HCT116 (cell line): ENCODE measurements around the gene RPL38. TPM values are rescaled to one million over a fixed set of nuclear protein-coding genes. Genes with fewer than 3 reads are reported as not detected.
A peak's percentile ranks its signal among the peaks of the same experiment; 100 is the strongest.

Experiments used
- ATAC-seq: fragments of 200-7000 bp; cut with Tn5 transposase; 2 replicates; pipeline ENCODE4 v1.9.1; 2020; ENCODE audit warnings: mild to moderate bottlenecking, moderate library complexity
- BruUV-seq: library from RNA; stranded (reverse); fragments of 400-500 nt; replicated peaks from 2 replicates; lab custom pipeline; 2021; lab: Mats Ljungman, UMichigan
- CTCF ChIA-PET: fragments of 300-600 bp; sonication (Branson Sonifier 250); formaldehyde crosslinking; loops from one replicate; lab custom pipeline; 2021; ENCODE audit warnings: antibody characterized with exemption; lab: Charles Lee
- POLR2A ChIA-PET: fragments of 300-600, 350-600 bp; sonication (Branson Sonifier 250); formaldehyde crosslinking; loops from one replicate; lab custom pipeline; 2021; ENCODE audit warnings: antibody characterized with exemption; lab: Charles Lee
- RAD21 ChIA-PET, 2 experiments: fragments of 300-600 bp; sonication (Branson Sonifier 250); formaldehyde crosslinking; loops; one replicate each; lab custom pipeline; 2023; ENCODE audit warnings: low total read pairs in 2 of 2; ENCODE audit not compliant: uncharacterized antibody in 2 of 2, unreplicated experiment in 2 of 2, low non-redundant PET in 1 of 2; lab: Charles Lee
- DNase-seq: peaks from one replicate; pipeline ENCODE4 v3.0.0-alpha.2; 2010; ENCODE audit warnings: low read depth, low spot score
- H2AFZ ChIP-seq: fragments of 200-600 bp; shearing (Covaris generic), sonication (generic); 2 replicates; pipeline ENCODE4 v1.6.1; 2017; ENCODE audit warnings: low read depth, mixed run types, mixed read lengths, antibody characterized with exemption, low read length; ENCODE audit not compliant: poor library complexity, severe bottlenecking
- H3K27ac ChIP-seq: 2 replicates; pipeline ENCODE4 v1.5.1; 2012; ENCODE audit warnings: low read depth, low read length
- H3K27me3 ChIP-seq: fragments of 200-600 bp; sonication (generic); 2 replicates; pipeline ENCODE4 v1.6.1; 2016; ENCODE audit warnings: mixed run types, low read length, mixed read lengths; ENCODE audit not compliant: insufficient read depth
- H3K36me3 ChIP-seq, 2 experiments: fragments of 200-500 bp in 1 of 2; fragments of 200-600 bp in 1 of 2; sonication (Bioruptor generic) in 1 of 2; sonication (generic) in 1 of 2; 2 replicates each; pipeline versions ENCODE4 v1.5.1 to v1.6.1; 2014 to 2016; ENCODE audit warnings: low read length in 2 of 2, inconsistent platforms in 1 of 2, mixed read lengths in 1 of 2, mixed run types in 1 of 2; ENCODE audit not compliant: insufficient read depth in 2 of 2, control insufficient read depth in 1 of 2
- H3K4me1 ChIP-seq, 2 experiments: fragments of 200-600 bp in 1 of 2; sonication (generic) in 1 of 2; 2 replicates each; pipeline versions ENCODE4 v1.5.1 to v1.6.1; 2012 to 2017; ENCODE audit warnings: low read length in 2 of 2, inconsistent platforms in 1 of 2, mild to moderate bottlenecking in 1 of 2, mixed read lengths in 1 of 2, mixed run types in 1 of 2, moderate library complexity in 1 of 2; ENCODE audit not compliant: insufficient read depth in 2 of 2, control insufficient read depth in 1 of 2
- H3K4me2 ChIP-seq: fragments of 200-600 bp; sonication (generic); 2 replicates; pipeline ENCODE4 v1.6.1; 2017; ENCODE audit warnings: mixed run types, low read length, mixed read lengths
- H3K4me3 ChIP-seq, 2 experiments: fragments of 200-600 bp in 1 of 2; sonication (generic) in 1 of 2; replicated peaks in 1 of 2; 2 replicates each; pipeline ENCODE4 v1.5.1; 2011 to 2016; ENCODE audit warnings: low read length in 2 of 2, control low read depth in 1 of 2, low read depth in 1 of 2, mild to moderate bottlenecking in 1 of 2, mixed read lengths in 1 of 2, mixed run types in 1 of 2
- H3K79me2 ChIP-seq: fragments of 200-600 bp; sonication (generic); 2 replicates; pipeline ENCODE4 v1.6.1; 2017; ENCODE audit warnings: mild to moderate bottlenecking, mixed run types, low read length, moderate library complexity, mixed read lengths; ENCODE audit not compliant: insufficient read depth
- H3K9ac ChIP-seq: fragments of 200-600 bp; sonication (generic); 2 replicates; pipeline ENCODE4 v1.6.1; 2016; ENCODE audit warnings: low read length, mixed read lengths
- H3K9me2 ChIP-seq: fragments of 200-600 bp; sonication (generic), shearing (Covaris generic); 2 replicates; pipeline ENCODE4 v1.6.1; 2017; ENCODE audit warnings: mixed run types, mild to moderate bottlenecking, moderate library complexity; ENCODE audit not compliant: insufficient read depth
- H3K9me3 ChIP-seq, 2 experiments: fragments of 200-500 bp in 1 of 2; fragments of 200-600 bp in 1 of 2; sonication (Bioruptor generic) in 1 of 2; sonication (generic) in 1 of 2; 2 replicates each; pipeline ENCODE4 v1.6.1; 2014 to 2017; ENCODE audit warnings: low read length in 2 of 2, mixed read lengths in 2 of 2, inconsistent platforms in 1 of 2, low read depth in 1 of 2, mild to moderate bottlenecking in 1 of 2, mixed run types in 1 of 2, moderate library complexity in 1 of 2; ENCODE audit not compliant: control insufficient read depth in 1 of 2, insufficient read depth in 1 of 2
- H4K20me1 ChIP-seq: fragments of 200-600 bp; sonication (generic), shearing (Covaris generic); 2 replicates; pipeline ENCODE4 v1.6.1; 2017; ENCODE audit warnings: mixed run types, mild to moderate bottlenecking, moderate library complexity; ENCODE audit not compliant: insufficient read depth
- CEBPB ChIP-seq: IDR thresholded peaks from 2 replicates; pipeline ENCODE4 v1.6.1; 2012; ENCODE audit warnings: low read depth
- CTCF ChIP-seq, 3 experiments: fragments of 200-600 bp in 1 of 3; sonication (generic) in 1 of 3; IDR thresholded peaks in 2 of 3; conservative IDR thresholded peaks in 1 of 3; 2 replicates each; pipeline ENCODE4 v1.5.1; 2012 to 2017; ENCODE audit warnings: low read depth in 2 of 3, low read length in 2 of 3, antibody characterized with exemption in 1 of 3, borderline replicate concordance in 1 of 3, control low read depth in 1 of 3, mild to moderate bottlenecking in 1 of 3, mixed read lengths in 1 of 3, mixed run types in 1 of 3, moderate library complexity in 1 of 3; ENCODE audit not compliant: insufficient read depth in 1 of 3
- EZH2 ChIP-seq: fragments of 200-600 bp; sonication (generic); IDR thresholded peaks from 2 replicates; pipeline ENCODE4 v1.6.1; 2017; ENCODE audit warnings: antibody characterized with exemption, mixed run types
- EZH2phosphoT487 ChIP-seq: fragments of 200-600 bp; IDR thresholded peaks from 2 replicates; pipeline ENCODE4 v1.6.1; 2018; ENCODE audit warnings: antibody characterized with exemption, borderline replicate concordance
- FOSL1 ChIP-seq: IDR thresholded peaks from 2 replicates; pipeline ENCODE4 v1.6.1; 2012; ENCODE audit warnings: low read depth
- JUND ChIP-seq: IDR thresholded peaks from 2 replicates; pipeline ENCODE4 v1.6.1; 2012
- MAX ChIP-seq: IDR thresholded peaks from 2 replicates; pipeline ENCODE4 v1.6.1; 2012
- POLR2A ChIP-seq: IDR thresholded peaks from 2 replicates; pipeline ENCODE4 v1.7.0; 2011; ENCODE audit warnings: borderline replicate concordance; ENCODE audit not compliant: insufficient read depth, insufficient read length; ENCODE audit errors: extremely low read depth
- RAD21 ChIP-seq: IDR thresholded peaks from 2 replicates; pipeline ENCODE4 v1.6.1; 2012; ENCODE audit warnings: low read depth, mild to moderate bottlenecking
- SIN3A ChIP-seq: IDR thresholded peaks from 2 replicates; pipeline ENCODE4 v1.6.1; 2012; ENCODE audit warnings: low read depth
- SP1 ChIP-seq: IDR thresholded peaks from 2 replicates; pipeline ENCODE4 v1.6.1; 2012; ENCODE audit warnings: low read depth
- ZFX ChIP-seq: fragments of 450-650 bp; IDR thresholded peaks from 2 replicates; pipeline ENCODE4 v1.6.1; 2017
- ZNF274 ChIP-seq: fragments of 200-500 bp; sonication (Bioruptor generic); IDR thresholded peaks from 2 replicates; pipeline ENCODE4 v1.6.1; 2014; ENCODE audit warnings: mild to moderate bottlenecking, low read depth, low read length, inconsistent platforms
- intact Hi-C: fragments of 100-400 bp; cut with micrococcal nuclease; formaldehyde crosslinking; loops from 2 replicates; pipeline ENCODE4 v1.10.0; 2022
- total RNA-seq: library from RNA; stranded (reverse); gene quantifications from one replicate; pipeline ENCODE4 v1.2.1, GENCODE V29; 2021; ENCODE audit not compliant: unreplicated experiment

Gene RPL38
- total RNA-seq, 1 experiment from 2014 or later = 1,628 TPM

- TF ChIP-seq EZH2 = no peak
Measured at GRCh38 chr17:74211912-74212208, 8.4 kb downstream of the RPL38 start (continued).

GRCh38 chr17:74212209-74212912 lies 8.9 kb downstream of the RPL38 start:
- Histone ChIP-seq H3K4me1 (peaks cover 25 to 63% of the 10 kb centered on the region in 2 experiments), H3K36me3 (peaks cover 22 to 29% of the 10 kb centered on the region in 2 experiments; a peak in 3 of 4 replicates), H3K9ac (peak overlapping the region; percentile 72), H3K9me3 (no peaks in the 10 kb centered on the region), H3K4me3 (peak overlapping the region; percentile 75 to 77), H3K27me3 (no peaks in the 10 kb centered on the region), H3K27ac (peak overlapping the region; percentile 76), H4K20me1 (peaks cover 31% of the 10 kb centered on the region; the same call in 1 of the 2 replicates), H3K9me2 (no peaks in the 10 kb centered on the region), H3K79me2 (peaks cover 27% of the 10 kb centered on the region), H3K4me2 (peak overlapping the region; percentile 97), H2AFZ (peak overlapping the region; percentile 59)
- DNase-seq (no peak), ATAC-seq (peak; percentile 33)
- ChIA-PET POLR2A (interaction anchor here (0.8 to 1.6 kb wide), 4 partner anchors 8 to 12 kb away, joined by 3 to 16 read pairs (median 6); partner anchors contain the start of gene RPL38), CTCF (interaction anchor here (0.7 to 3.4 kb wide), 9 partner anchors 9 to 321 kb away, joined by 3 to 25 read pairs (median 4); partner anchors contain the start of gene RPL38), RAD21 (no interaction called here)
- TF ChIP-seq SP1 (no peak), ZFX (no peak), POLR2A (no peak), MAX (no peak), ZNF274 (no peak), SIN3A (no peak), EZH2phosphoT487 (no peak), CEBPB (no peak), RAD21 (no peak), JUND (no peak), FOSL1 (no peak), CTCF (IDR thresholded peaks at IDR 0.05 in 2 of 3, conservative IDR thresholded peaks at IDR 0.05 in 1 of 3; ENCODE audit: borderline replicate concordance in 1 of 3, insufficient read depth in 1 of 3, low read depth in 2 of 3, low read length in 2 of 3) (no peak)
- intact Hi-C loops = loop anchor here (5.0 kb wide), 3 partner anchors 140 to 320 kb away; partner anchors contain the start of gene CD300LB
- no TSS peak for BruUV-seq
